GM12878 (cell line): ENCODE data around the gene RER1.

Experiments used
- CEBPB ChIP-seq, 2 experiments: fragments of 150-350 bp in 1 of 2; IDR thresholded peaks; 2 replicates each; pipeline ENCODE4 v1.6.1; 2012 to 2014; ENCODE audit warnings: low read depth in 2 of 2, low read length in 2 of 2, borderline replicate concordance in 1 of 2, inconsistent platforms in 1 of 2
- EED ChIP-seq: sonication (generic); IDR thresholded peaks from 2 replicates; pipeline ENCODE4 v1.6.1; 2016; ENCODE audit warnings: antibody characterized with exemption, low read depth
- EZH2 ChIP-seq: IDR thresholded peaks from 2 replicates; pipeline ENCODE4 v1.6.1; 2012; ENCODE audit warnings: low read depth, mild to moderate bottlenecking, control low read depth, inconsistent platforms, low read length, borderline replicate concordance; ENCODE audit not compliant: control insufficient read depth
- RAD21 ChIP-seq: IDR thresholded peaks from 2 replicates; pipeline ENCODE4 v1.6.1; 2011; ENCODE audit warnings: mild to moderate bottlenecking, low read depth, low read length, moderate library complexity; ENCODE audit not compliant: insufficient read depth
- TAF1 ChIP-seq: IDR thresholded peaks from 2 replicates; pipeline ENCODE4 v1.6.1; 2011; ENCODE audit warnings: mild to moderate bottlenecking, low read depth, low read length, borderline replicate concordance
- ZNF207 ChIP-seq: fragments of 450-650 bp; IDR thresholded peaks from 2 replicates; pipeline ENCODE4 v1.6.1; 2014; ENCODE audit warnings: antibody characterized with exemption, mild to moderate bottlenecking, borderline replicate concordance
- TF ChIP-seq, protein P1 (sequence below): IDR thresholded peaks from 2 replicates; pipeline ENCODE4 v1.6.1; 2011; ENCODE audit warnings: mild to moderate bottlenecking, low read depth, low read length, moderate library complexity; ENCODE audit not compliant: insufficient replicate concordance
- TF ChIP-seq, protein P2 (sequence below): fragments of 450-650 bp; IDR thresholded peaks from 2 replicates; pipeline ENCODE4 v1.6.1; 2016; ENCODE audit warnings: mild to moderate bottlenecking
- TF ChIP-seq, protein P3 (sequence below): fragments of 450-650 bp; IDR thresholded peaks from 2 replicates; pipeline ENCODE4 v1.6.1; 2014; ENCODE audit warnings: mild to moderate bottlenecking
- TF ChIP-seq, protein P4 (sequence below), 3 experiments: IDR thresholded peaks in 2 of 3; conservative IDR thresholded peaks in 1 of 3; 2 replicates each; pipeline ENCODE4 v1.5.1; 2011; ENCODE audit warnings: low read depth in 3 of 3, low read length in 3 of 3, mild to moderate bottlenecking in 3 of 3, control low read depth in 2 of 3, moderate library complexity in 2 of 3, inconsistent platforms in 1 of 3, mixed read lengths in 1 of 3; ENCODE audit not compliant: control insufficient read depth in 2 of 3, insufficient read depth in 1 of 3; ENCODE audit errors: extremely low read depth in 1 of 3

DNA sequence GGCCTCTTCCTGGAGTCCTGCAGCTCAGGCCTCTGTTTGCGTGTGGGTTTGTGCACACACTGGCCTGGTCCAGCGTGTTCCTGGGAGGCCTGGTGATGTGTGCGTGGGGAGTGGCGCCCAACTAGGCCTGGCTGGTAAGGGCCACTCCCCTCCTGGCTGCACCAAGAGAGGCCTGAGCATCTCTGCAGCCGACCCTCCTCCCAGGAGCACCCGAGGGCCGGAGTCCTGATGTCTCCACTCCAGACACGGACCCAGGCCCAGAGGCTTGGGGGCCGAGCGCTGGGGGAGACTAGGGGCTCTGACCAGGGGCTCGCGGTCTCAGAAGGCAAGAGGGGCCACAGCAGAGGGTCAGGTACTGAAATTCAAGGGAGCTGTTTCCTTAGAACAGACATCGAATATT lies 33.6 kb upstream of the RER1 start:
- TF ChIP-seq EZH2 (no peak), EED (no peak), CEBPB (IDR thresholded peaks at IDR 0.05; ENCODE audit: borderline replicate concordance in 1 of 2, low read depth in 2 of 2, low read length in 2 of 2) (no peak), TAF1 (no peak), ZNF207 (no peak), RAD21 (no peak)
- TF ChIP-seq, protein P1, sequence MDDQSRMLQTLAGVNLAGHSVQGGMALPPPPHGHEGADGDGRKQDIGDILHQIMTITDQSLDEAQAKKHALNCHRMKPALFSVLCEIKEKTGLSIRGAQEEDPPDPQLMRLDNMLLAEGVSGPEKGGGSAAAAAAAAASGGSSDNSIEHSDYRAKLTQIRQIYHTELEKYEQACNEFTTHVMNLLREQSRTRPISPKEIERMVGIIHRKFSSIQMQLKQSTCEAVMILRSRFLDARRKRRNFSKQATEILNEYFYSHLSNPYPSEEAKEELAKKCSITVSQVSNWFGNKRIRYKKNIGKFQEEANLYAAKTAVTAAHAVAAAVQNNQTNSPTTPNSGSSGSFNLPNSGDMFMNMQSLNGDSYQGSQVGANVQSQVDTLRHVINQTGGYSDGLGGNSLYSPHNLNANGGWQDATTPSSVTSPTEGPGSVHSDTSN: no peak
- TF ChIP-seq, protein P2, sequence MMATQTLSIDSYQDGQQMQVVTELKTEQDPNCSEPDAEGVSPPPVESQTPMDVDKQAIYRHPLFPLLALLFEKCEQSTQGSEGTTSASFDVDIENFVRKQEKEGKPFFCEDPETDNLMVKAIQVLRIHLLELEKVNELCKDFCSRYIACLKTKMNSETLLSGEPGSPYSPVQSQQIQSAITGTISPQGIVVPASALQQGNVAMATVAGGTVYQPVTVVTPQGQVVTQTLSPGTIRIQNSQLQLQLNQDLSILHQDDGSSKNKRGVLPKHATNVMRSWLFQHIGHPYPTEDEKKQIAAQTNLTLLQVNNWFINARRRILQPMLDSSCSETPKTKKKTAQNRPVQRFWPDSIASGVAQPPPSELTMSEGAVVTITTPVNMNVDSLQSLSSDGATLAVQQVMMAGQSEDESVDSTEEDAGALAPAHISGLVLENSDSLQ: no peak
- TF ChIP-seq, protein P3, sequence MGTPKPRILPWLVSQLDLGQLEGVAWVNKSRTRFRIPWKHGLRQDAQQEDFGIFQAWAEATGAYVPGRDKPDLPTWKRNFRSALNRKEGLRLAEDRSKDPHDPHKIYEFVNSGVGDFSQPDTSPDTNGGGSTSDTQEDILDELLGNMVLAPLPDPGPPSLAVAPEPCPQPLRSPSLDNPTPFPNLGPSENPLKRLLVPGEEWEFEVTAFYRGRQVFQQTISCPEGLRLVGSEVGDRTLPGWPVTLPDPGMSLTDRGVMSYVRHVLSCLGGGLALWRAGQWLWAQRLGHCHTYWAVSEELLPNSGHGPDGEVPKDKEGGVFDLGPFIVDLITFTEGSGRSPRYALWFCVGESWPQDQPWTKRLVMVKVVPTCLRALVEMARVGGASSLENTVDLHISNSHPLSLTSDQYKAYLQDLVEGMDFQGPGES: no peak
- TF ChIP-seq, protein P4, sequence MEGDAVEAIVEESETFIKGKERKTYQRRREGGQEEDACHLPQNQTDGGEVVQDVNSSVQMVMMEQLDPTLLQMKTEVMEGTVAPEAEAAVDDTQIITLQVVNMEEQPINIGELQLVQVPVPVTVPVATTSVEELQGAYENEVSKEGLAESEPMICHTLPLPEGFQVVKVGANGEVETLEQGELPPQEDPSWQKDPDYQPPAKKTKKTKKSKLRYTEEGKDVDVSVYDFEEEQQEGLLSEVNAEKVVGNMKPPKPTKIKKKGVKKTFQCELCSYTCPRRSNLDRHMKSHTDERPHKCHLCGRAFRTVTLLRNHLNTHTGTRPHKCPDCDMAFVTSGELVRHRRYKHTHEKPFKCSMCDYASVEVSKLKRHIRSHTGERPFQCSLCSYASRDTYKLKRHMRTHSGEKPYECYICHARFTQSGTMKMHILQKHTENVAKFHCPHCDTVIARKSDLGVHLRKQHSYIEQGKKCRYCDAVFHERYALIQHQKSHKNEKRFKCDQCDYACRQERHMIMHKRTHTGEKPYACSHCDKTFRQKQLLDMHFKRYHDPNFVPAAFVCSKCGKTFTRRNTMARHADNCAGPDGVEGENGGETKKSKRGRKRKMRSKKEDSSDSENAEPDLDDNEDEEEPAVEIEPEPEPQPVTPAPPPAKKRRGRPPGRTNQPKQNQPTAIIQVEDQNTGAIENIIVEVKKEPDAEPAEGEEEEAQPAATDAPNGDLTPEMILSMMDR (IDR thresholded peaks at IDR 0.05 in 2 of 3, conservative IDR thresholded peaks at IDR 0.05 in 1 of 3; ENCODE audit: control insufficient read depth in 2 of 3, extremely low read depth in 1 of 3, insufficient read depth in 1 of 3, low read depth in 3 of 3, low read length in 3 of 3): no peak
